ENCODE data around the gene PARN. TPM values are rescaled to one million over a fixed set of nuclear protein-coding genes. Genes with fewer than 3 reads are reported as not detected.

Gene PARN
- polyA plus RNA-seq, 1 donor from 2014 or later: 22.3 TPM

DNA sequence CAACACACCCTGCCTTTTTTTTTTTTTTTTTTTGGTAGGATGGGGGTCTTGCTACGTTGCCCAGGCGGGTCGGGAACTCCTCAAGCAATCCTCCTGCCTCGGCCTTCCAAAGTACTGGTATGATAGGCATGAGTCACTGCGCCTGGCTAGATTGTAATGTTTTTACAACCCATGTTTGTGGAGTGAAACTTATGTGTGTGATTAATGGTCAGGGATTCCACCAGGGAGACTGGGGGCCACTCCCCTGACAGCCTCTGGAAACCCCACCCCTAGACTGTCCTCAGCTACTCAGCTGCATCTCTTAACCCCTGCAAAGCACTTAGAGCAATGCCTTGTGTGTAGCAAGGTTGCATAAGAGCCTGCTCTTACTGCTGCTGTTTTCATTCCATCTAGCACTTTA lies 220.5 kb downstream of the PARN start:
- H3F3A ChIP-seq (ENCODE audit: insufficient read depth, low read length, poor library complexity, severe bottlenecking): no peaks in the 10 kb centered on the region
- no peaks in the 10 kb centered on the region for H3K36me3 ChIP-seq (ENCODE audit: insufficient read depth, low read length)
- H3K9me2 ChIP-seq (ENCODE audit: insufficient read depth, low read length): no peaks in the 10 kb centered on the region
- no peak overlapping the region for H2AFZ ChIP-seq (ENCODE audit: low read depth, low read length)
- no peaks in the 10 kb centered on the region for H4K20me1 ChIP-seq (ENCODE audit: insufficient read depth)
- no peak overlapping the region for H3K4me3 ChIP-seq (ENCODE audit: low read length)
- H3K79me2 ChIP-seq (replicated peaks; ENCODE audit: insufficient read depth, low read length): no peaks in the 10 kb centered on the region
- no peaks in the 10 kb centered on the region for H3K9me3 ChIP-seq (ENCODE audit: low read length)
- TF ChIP-seq CTCF (IDR thresholded peaks at IDR 0.05; ENCODE audit: poor library complexity, severe bottlenecking): no peak
- TF ChIP-seq, protein P1, sequence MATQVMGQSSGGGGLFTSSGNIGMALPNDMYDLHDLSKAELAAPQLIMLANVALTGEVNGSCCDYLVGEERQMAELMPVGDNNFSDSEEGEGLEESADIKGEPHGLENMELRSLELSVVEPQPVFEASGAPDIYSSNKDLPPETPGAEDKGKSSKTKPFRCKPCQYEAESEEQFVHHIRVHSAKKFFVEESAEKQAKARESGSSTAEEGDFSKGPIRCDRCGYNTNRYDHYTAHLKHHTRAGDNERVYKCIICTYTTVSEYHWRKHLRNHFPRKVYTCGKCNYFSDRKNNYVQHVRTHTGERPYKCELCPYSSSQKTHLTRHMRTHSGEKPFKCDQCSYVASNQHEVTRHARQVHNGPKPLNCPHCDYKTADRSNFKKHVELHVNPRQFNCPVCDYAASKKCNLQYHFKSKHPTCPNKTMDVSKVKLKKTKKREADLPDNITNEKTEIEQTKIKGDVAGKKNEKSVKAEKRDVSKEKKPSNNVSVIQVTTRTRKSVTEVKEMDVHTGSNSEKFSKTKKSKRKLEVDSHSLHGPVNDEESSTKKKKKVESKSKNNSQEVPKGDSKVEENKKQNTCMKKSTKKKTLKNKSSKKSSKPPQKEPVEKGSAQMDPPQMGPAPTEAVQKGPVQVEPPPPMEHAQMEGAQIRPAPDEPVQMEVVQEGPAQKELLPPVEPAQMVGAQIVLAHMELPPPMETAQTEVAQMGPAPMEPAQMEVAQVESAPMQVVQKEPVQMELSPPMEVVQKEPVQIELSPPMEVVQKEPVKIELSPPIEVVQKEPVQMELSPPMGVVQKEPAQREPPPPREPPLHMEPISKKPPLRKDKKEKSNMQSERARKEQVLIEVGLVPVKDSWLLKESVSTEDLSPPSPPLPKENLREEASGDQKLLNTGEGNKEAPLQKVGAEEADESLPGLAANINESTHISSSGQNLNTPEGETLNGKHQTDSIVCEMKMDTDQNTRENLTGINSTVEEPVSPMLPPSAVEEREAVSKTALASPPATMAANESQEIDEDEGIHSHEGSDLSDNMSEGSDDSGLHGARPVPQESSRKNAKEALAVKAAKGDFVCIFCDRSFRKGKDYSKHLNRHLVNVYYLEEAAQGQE (IDR thresholded peaks at IDR 0.05; ENCODE audit: borderline replicate concordance): no peak
- no peak for TF ChIP-seq RAD21 (conservative IDR thresholded peaks at IDR 0.05)
- H3K9ac ChIP-seq (ENCODE audit: low read length): no peak overlapping the region
- H3K27me3 ChIP-seq (ENCODE audit: insufficient read depth, low read depth, low read length): no peaks in the 10 kb centered on the region
- no peak overlapping the region for H3K27ac ChIP-seq (ENCODE audit: low read length)
- no peak overlapping the region for H3K4me2 ChIP-seq (ENCODE audit: low read length)

GRCh38 chr16:14407786-14408399 lies 222.2 kb downstream of the PARN start:
- Histone ChIP-seq H3K9me2 (ENCODE audit: insufficient read depth, low read length) (no peaks in the 10 kb centered on the region), H3K27me3 (ENCODE audit: insufficient read depth, low read depth, low read length) (no peaks in the 10 kb centered on the region), H3K27ac (ENCODE audit: low read length) (no peak overlapping the region), H3F3A (ENCODE audit: insufficient read depth, low read length, poor library complexity, severe bottlenecking) (no peaks in the 10 kb centered on the region), H4K20me1 (ENCODE audit: insufficient read depth) (no peaks in the 10 kb centered on the region), H3K9ac (ENCODE audit: low read length) (no peak overlapping the region), H3K4me2 (ENCODE audit: low read length) (no peak overlapping the region), H3K4me3 (ENCODE audit: low read length) (no peak overlapping the region), H2AFZ (ENCODE audit: low read depth, low read length) (no peak overlapping the region), H3K36me3 (ENCODE audit: insufficient read depth, low read length) (no peaks in the 10 kb centered on the region), H3K79me2 (replicated peaks; ENCODE audit: insufficient read depth, low read length) (no peaks in the 10 kb centered on the region), H3K9me3 (ENCODE audit: low read length) (no peaks in the 10 kb centered on the region)
- TF ChIP-seq, protein P1 (IDR thresholded peaks at IDR 0.05; ENCODE audit: borderline replicate concordance): no peak

All from neural cell (in vitro differentiated cells).